ENCODE results near the gene DAB2IP. TPM values are rescaled to one million over a fixed set of nuclear protein-coding genes. Genes with fewer than 3 reads are reported as not detected.

The DAB2IP gene
- total and polyA plus RNA-seq, 4 donors, result 2.3 to 13.1 (median 5.4) TPM

DNA sequence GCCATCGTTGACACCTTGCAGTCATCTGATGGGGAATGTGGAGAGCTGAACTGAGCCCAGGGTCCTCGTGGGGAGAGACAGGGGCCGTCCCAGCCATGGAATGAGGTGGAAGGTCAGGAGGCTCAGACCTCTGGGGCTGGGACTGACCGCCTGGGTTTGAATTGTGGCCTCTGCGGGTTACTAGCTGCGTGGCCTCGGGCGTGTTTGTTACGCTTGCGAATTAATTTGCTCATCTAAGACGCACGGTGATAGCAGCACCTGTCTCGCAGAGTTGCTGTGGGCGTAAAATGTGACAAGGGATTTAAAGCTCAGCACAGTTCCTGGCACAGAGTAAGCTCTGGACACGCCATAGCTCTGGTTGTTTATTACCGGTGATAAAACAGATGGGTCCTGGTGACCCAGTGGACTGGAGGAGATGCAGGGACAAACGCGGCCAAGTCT, 19.4 kb upstream of the DAB2IP start:
- Histone ChIP-seq H3K9me3 (ENCODE audit: control insufficient read depth in 4 of 4, low read length in 3 of 4) (no peaks in the 10 kb centered on the region), H3K27me3 (ENCODE audit: control insufficient read depth in 4 of 4, insufficient read depth in 4 of 4, low read length in 3 of 4) (no peaks in the 10 kb centered on the region), H3K36me3 (ENCODE audit: control insufficient read depth in 4 of 4, insufficient read depth in 3 of 4, low read depth in 1 of 4, low read length in 3 of 4) (no peaks in the 10 kb centered on the region), H3K4me3 (ENCODE audit: low read depth in 1 of 3, low read length in 3 of 3) (no peak overlapping the region), H3K27ac (ENCODE audit: low read depth in 1 of 2, low read length in 2 of 2) (no peak overlapping the region), H3K9ac (ENCODE audit: low read depth in 1 of 2, low read length in 2 of 2) (no peak overlapping the region), H3K4me1 (ENCODE audit: control insufficient read depth in 4 of 4, insufficient read depth in 4 of 4, low read length in 3 of 4) (peaks cover 0 to 11% (median 6%) of the 10 kb centered on the region in 4 donors)
- TF ChIP-seq, protein P1, sequence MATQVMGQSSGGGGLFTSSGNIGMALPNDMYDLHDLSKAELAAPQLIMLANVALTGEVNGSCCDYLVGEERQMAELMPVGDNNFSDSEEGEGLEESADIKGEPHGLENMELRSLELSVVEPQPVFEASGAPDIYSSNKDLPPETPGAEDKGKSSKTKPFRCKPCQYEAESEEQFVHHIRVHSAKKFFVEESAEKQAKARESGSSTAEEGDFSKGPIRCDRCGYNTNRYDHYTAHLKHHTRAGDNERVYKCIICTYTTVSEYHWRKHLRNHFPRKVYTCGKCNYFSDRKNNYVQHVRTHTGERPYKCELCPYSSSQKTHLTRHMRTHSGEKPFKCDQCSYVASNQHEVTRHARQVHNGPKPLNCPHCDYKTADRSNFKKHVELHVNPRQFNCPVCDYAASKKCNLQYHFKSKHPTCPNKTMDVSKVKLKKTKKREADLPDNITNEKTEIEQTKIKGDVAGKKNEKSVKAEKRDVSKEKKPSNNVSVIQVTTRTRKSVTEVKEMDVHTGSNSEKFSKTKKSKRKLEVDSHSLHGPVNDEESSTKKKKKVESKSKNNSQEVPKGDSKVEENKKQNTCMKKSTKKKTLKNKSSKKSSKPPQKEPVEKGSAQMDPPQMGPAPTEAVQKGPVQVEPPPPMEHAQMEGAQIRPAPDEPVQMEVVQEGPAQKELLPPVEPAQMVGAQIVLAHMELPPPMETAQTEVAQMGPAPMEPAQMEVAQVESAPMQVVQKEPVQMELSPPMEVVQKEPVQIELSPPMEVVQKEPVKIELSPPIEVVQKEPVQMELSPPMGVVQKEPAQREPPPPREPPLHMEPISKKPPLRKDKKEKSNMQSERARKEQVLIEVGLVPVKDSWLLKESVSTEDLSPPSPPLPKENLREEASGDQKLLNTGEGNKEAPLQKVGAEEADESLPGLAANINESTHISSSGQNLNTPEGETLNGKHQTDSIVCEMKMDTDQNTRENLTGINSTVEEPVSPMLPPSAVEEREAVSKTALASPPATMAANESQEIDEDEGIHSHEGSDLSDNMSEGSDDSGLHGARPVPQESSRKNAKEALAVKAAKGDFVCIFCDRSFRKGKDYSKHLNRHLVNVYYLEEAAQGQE (IDR thresholded peaks at IDR 0.05), result no peak
- TF ChIP-seq, protein P2, sequence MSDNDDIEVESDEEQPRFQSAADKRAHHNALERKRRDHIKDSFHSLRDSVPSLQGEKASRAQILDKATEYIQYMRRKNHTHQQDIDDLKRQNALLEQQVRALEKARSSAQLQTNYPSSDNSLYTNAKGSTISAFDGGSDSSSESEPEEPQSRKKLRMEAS (IDR thresholded peaks at IDR 0.05), result no peak
- TF ChIP-seq HNF4G (IDR thresholded peaks at IDR 0.05) (no peak), FOXA1 (IDR thresholded peaks at IDR 0.05) (no peak), JUND (IDR thresholded peaks at IDR 0.05) (no peak), FOXA2 (IDR thresholded peaks at IDR 0.05) (no peak), SP1 (IDR thresholded peaks at IDR 0.05) (no peak), RAD21 (IDR thresholded peaks at IDR 0.05) (no peak), GABPA (IDR thresholded peaks at IDR 0.05 in 1 of 2, conservative IDR thresholded peaks at IDR 0.05 in 1 of 2) (no peak), EGR1 (IDR thresholded peaks at IDR 0.05; ENCODE audit: low read depth in 2 of 2) (no peak), YY1 (IDR thresholded peaks at IDR 0.05) (no peak), RXRA (IDR thresholded peaks at IDR 0.05) (no peak)
- TF ChIP-seq, protein P3, sequence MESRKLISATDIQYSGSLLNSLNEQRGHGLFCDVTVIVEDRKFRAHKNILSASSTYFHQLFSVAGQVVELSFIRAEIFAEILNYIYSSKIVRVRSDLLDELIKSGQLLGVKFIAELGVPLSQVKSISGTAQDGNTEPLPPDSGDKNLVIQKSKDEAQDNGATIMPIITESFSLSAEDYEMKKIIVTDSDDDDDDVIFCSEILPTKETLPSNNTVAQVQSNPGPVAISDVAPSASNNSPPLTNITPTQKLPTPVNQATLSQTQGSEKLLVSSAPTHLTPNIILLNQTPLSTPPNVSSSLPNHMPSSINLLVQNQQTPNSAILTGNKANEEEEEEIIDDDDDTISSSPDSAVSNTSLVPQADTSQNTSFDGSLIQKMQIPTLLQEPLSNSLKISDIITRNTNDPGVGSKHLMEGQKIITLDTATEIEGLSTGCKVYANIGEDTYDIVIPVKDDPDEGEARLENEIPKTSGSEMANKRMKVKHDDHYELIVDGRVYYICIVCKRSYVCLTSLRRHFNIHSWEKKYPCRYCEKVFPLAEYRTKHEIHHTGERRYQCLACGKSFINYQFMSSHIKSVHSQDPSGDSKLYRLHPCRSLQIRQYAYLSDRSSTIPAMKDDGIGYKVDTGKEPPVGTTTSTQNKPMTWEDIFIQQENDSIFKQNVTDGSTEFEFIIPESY (IDR thresholded peaks at IDR 0.05), result no peak
- TF ChIP-seq, protein P4, sequence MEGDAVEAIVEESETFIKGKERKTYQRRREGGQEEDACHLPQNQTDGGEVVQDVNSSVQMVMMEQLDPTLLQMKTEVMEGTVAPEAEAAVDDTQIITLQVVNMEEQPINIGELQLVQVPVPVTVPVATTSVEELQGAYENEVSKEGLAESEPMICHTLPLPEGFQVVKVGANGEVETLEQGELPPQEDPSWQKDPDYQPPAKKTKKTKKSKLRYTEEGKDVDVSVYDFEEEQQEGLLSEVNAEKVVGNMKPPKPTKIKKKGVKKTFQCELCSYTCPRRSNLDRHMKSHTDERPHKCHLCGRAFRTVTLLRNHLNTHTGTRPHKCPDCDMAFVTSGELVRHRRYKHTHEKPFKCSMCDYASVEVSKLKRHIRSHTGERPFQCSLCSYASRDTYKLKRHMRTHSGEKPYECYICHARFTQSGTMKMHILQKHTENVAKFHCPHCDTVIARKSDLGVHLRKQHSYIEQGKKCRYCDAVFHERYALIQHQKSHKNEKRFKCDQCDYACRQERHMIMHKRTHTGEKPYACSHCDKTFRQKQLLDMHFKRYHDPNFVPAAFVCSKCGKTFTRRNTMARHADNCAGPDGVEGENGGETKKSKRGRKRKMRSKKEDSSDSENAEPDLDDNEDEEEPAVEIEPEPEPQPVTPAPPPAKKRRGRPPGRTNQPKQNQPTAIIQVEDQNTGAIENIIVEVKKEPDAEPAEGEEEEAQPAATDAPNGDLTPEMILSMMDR (IDR thresholded peaks at IDR 0.05; ENCODE audit: low read depth, low read length, missing input control), result no peak
- 85% methylated on average over 18 of the region's 18 CpGs for WGBS
- no peak for DNase-seq (ENCODE audit: low spot score)

DNA sequence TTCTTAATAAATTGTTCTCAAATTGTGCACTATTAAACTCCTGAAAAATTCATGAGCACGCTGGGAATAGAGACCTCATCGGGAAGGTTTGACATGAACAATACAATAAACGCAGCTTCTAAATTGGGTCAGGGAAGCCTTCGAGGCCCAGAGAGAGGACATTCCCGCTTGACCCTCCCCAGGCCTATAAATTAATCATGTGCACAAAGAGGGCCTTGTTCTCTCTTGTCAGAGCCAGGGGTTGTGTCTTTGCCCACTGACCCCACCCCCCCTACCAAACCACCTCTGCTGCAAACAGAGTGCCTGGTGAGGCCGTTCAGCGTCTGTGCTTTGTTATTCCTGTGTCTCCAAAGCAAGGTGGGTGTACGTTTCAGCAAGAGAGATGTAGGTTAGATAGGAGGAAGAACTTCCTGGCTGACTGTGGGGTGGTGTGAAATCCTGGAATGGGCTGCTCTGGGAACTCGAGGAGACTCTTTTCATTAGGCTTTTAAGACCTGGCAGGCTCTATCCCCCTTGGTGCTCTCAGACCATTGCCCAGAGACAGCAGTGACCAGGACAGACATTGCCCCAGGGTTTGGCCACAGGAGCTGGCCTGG, 18.2 kb upstream of the DAB2IP start:
- WGBS, result 84% methylated on average over 9 of the region's 9 CpGs
- H3K27ac ChIP-seq (ENCODE audit: low read depth in 1 of 2, low read length in 2 of 2), result no peak overlapping the region
- no peak overlapping the region for H3K9ac ChIP-seq (ENCODE audit: low read depth in 1 of 2, low read length in 2 of 2)
- no peaks in the 10 kb centered on the region for H3K9me3 ChIP-seq (ENCODE audit: control insufficient read depth in 4 of 4, low read length in 3 of 4)
- no peaks in the 10 kb centered on the region for H3K27me3 ChIP-seq (ENCODE audit: control insufficient read depth in 4 of 4, insufficient read depth in 4 of 4, low read length in 3 of 4)
- H3K4me3 ChIP-seq (ENCODE audit: low read depth in 1 of 3, low read length in 3 of 3), result no peak overlapping the region
- peaks cover 4 to 22% (median 14%) of the 10 kb centered on the region in 4 donors for H3K4me1 ChIP-seq (ENCODE audit: control insufficient read depth in 4 of 4, insufficient read depth in 4 of 4, low read length in 3 of 4)
- no peak for DNase-seq (ENCODE audit: low spot score)
- TF ChIP-seq HNF4A (conservative IDR thresholded peaks at IDR 0.05) (no peak), RXRA (IDR thresholded peaks at IDR 0.05) (no peak), SP1 (IDR thresholded peaks at IDR 0.05) (no peak), RAD21 (IDR thresholded peaks at IDR 0.05) (no peak), EGR1 (IDR thresholded peaks at IDR 0.05; ENCODE audit: low read depth in 2 of 2) (no peak), FOXA1 (IDR thresholded peaks at IDR 0.05) (no peak), GABPA (IDR thresholded peaks at IDR 0.05 in 1 of 2, conservative IDR thresholded peaks at IDR 0.05 in 1 of 2) (no peak), HNF4G (IDR thresholded peaks at IDR 0.05) (no peak), TAF1 (conservative IDR thresholded peaks at IDR 0.05) (no peak)
- TF ChIP-seq, protein P5, sequence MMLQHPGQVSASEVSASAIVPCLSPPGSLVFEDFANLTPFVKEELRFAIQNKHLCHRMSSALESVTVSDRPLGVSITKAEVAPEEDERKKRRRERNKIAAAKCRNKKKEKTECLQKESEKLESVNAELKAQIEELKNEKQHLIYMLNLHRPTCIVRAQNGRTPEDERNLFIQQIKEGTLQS (IDR thresholded peaks at IDR 0.05), result no peak
- TF ChIP-seq, protein P4 (IDR thresholded peaks at IDR 0.05; ENCODE audit: low read depth, low read length, missing input control), result no peak
- TF ChIP-seq, protein P1 (IDR thresholded peaks at IDR 0.05), result no peak
- H3K36me3 ChIP-seq (ENCODE audit: control insufficient read depth in 4 of 4, insufficient read depth in 3 of 4, low read depth in 1 of 4, low read length in 3 of 4), result no peaks in the 10 kb centered on the region

All from liver (tissue), 9 donors.